ENCODE data around the gene TMOD2.

Gene TMOD2

DNA sequence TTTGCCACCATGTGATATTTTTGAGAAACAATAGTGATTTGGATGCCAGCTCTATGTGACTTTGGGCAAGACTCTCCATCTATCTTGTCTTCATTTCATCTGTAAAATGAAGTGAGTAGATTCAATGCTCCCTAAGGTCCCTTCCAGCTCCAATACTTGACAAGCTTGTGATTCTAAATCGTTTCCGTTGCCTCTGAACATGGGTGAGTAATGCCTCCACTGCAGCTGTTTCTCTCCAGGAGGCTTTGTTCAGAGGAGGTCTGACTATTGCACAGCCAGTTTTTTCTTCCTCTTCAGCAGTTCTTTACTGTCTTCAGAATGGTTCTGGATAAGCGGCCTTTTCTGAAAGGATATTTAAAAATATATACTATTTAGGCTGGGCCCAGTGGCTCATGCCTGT, 63.2 kb downstream of the TMOD2 start:
- no peak for TF ChIP-seq EP300 (IDR thresholded peaks at IDR 0.05; ENCODE audit: borderline replicate concordance)
- TF ChIP-seq YY1 (IDR thresholded peaks at IDR 0.05; ENCODE audit: low read depth): no peak
- TF ChIP-seq TAF1 (IDR thresholded peaks at IDR 0.05; ENCODE audit: low read depth): no peak
- TF ChIP-seq CREB1 (IDR thresholded peaks at IDR 0.05; ENCODE audit: low read depth): no peak
- no peak for TF ChIP-seq ZBTB7A (IDR thresholded peaks at IDR 0.05; ENCODE audit: low read depth)
- TF ChIP-seq, protein P1, sequence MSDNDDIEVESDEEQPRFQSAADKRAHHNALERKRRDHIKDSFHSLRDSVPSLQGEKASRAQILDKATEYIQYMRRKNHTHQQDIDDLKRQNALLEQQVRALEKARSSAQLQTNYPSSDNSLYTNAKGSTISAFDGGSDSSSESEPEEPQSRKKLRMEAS (IDR thresholded peaks at IDR 0.05): no peak
- no peak for TF ChIP-seq FOXM1 (IDR thresholded peaks at IDR 0.05; ENCODE audit: borderline replicate concordance, low read depth)

DNA sequence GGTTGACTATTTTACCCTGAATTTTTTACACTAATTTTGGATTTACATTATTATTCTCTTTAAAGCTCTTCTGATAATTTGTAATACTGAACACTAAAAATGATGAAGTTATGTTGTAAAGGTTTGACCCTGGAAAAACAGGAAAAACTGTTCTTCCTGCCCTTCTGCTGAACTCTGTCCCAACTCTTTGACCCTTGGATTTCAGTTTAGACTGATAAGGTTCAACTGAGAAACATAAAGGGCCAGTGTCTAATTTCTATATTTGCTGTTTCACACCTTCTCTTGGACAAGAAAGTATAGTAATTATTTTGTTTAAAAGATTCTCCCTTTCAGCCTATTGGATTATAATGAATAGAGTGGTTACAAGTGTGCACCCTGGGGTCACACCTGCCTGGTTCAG, 65.2 kb downstream of the TMOD2 start:
- TF ChIP-seq ZBTB7A (IDR thresholded peaks at IDR 0.05; ENCODE audit: low read depth): no peak
- no peak for TF ChIP-seq RAD21 (IDR thresholded peaks at IDR 0.05; ENCODE audit: low read depth)
- TF ChIP-seq CREB1 (IDR thresholded peaks at IDR 0.05; ENCODE audit: low read depth): no peak
- no peak for TF ChIP-seq TAF1 (IDR thresholded peaks at IDR 0.05; ENCODE audit: low read depth)
- no peak for TF ChIP-seq YY1 (IDR thresholded peaks at IDR 0.05; ENCODE audit: low read depth)
- no peak for TF ChIP-seq CEBPB (IDR thresholded peaks at IDR 0.05)
- TF ChIP-seq, protein P2, sequence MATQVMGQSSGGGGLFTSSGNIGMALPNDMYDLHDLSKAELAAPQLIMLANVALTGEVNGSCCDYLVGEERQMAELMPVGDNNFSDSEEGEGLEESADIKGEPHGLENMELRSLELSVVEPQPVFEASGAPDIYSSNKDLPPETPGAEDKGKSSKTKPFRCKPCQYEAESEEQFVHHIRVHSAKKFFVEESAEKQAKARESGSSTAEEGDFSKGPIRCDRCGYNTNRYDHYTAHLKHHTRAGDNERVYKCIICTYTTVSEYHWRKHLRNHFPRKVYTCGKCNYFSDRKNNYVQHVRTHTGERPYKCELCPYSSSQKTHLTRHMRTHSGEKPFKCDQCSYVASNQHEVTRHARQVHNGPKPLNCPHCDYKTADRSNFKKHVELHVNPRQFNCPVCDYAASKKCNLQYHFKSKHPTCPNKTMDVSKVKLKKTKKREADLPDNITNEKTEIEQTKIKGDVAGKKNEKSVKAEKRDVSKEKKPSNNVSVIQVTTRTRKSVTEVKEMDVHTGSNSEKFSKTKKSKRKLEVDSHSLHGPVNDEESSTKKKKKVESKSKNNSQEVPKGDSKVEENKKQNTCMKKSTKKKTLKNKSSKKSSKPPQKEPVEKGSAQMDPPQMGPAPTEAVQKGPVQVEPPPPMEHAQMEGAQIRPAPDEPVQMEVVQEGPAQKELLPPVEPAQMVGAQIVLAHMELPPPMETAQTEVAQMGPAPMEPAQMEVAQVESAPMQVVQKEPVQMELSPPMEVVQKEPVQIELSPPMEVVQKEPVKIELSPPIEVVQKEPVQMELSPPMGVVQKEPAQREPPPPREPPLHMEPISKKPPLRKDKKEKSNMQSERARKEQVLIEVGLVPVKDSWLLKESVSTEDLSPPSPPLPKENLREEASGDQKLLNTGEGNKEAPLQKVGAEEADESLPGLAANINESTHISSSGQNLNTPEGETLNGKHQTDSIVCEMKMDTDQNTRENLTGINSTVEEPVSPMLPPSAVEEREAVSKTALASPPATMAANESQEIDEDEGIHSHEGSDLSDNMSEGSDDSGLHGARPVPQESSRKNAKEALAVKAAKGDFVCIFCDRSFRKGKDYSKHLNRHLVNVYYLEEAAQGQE (IDR thresholded peaks at IDR 0.05; ENCODE audit: low read depth): no peak

DNA sequence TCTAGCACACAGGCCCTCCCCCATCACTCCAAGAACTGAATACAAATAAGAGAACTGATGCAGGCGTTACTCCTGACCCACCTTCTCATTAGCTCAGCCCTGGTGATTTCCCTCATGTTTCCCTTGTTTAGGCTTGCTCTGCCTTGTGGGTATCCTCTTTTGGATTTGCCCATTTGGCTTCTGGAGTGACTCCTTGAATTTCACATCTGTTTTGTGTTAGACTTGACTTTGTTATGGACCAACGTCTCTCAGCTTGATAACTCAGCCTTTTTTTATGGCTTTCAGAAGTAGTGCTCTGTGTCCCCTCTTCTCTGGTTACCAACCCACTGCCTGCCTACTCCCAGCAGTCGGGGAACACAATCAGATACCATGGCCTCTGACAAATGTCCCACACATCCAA, 66.8 kb downstream of the TMOD2 start:
- TF ChIP-seq CEBPB (IDR thresholded peaks at IDR 0.05) (no peak), TCF12 (IDR thresholded peaks at IDR 0.05; ENCODE audit: low read depth) (no peak), EGR1 (IDR thresholded peaks at IDR 0.05) (no peak), TAF1 (IDR thresholded peaks at IDR 0.05; ENCODE audit: low read depth) (no peak), FOXM1 (IDR thresholded peaks at IDR 0.05; ENCODE audit: borderline replicate concordance, low read depth) (no peak), YY1 (IDR thresholded peaks at IDR 0.05; ENCODE audit: low read depth) (no peak), ZBTB7A (IDR thresholded peaks at IDR 0.05; ENCODE audit: low read depth) (no peak), NFIC (IDR thresholded peaks at IDR 0.05) (no peak), RAD21 (IDR thresholded peaks at IDR 0.05; ENCODE audit: low read depth) (no peak), EP300 (IDR thresholded peaks at IDR 0.05; ENCODE audit: borderline replicate concordance) (no peak), CREB1 (IDR thresholded peaks at IDR 0.05; ENCODE audit: low read depth) (no peak), TEAD4 (IDR thresholded peaks at IDR 0.05) (no peak)
- TF ChIP-seq, protein P3, sequence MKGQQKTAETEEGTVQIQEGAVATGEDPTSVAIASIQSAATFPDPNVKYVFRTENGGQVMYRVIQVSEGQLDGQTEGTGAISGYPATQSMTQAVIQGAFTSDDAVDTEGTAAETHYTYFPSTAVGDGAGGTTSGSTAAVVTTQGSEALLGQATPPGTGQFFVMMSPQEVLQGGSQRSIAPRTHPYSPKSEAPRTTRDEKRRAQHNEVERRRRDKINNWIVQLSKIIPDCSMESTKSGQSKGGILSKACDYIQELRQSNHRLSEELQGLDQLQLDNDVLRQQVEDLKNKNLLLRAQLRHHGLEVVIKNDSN (IDR thresholded peaks at IDR 0.05): no peak
- TF ChIP-seq, protein P1 (IDR thresholded peaks at IDR 0.05): no peak
- TF ChIP-seq, protein P2 (IDR thresholded peaks at IDR 0.05; ENCODE audit: low read depth): no peak

DNA sequence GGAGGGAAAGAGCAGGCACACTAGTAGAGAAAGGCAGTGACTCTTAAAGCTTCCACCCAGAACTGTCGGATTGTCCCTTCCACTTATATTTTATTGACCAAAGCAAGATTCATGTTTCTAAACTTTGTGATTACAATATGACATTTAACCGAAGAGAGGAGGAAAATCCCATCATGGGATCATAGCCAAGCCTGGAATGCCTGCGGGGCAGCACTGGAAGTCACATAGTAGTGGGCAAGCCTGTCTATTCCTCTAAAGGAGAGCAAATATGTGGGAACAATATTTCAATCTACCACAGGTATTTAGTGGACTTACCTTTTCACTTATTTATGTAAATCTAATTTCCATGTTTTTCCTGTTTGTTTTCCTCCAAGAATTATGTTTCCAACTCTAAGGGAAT, 74.3 kb downstream of the TMOD2 start:
- no peak for TF ChIP-seq EGR1 (IDR thresholded peaks at IDR 0.05)
- TF ChIP-seq TAF1 (IDR thresholded peaks at IDR 0.05; ENCODE audit: low read depth): no peak
- no peak for TF ChIP-seq TCF12 (IDR thresholded peaks at IDR 0.05; ENCODE audit: low read depth)
- no peak for TF ChIP-seq CEBPB (IDR thresholded peaks at IDR 0.05)
- no peak for TF ChIP-seq YY1 (IDR thresholded peaks at IDR 0.05; ENCODE audit: low read depth)
- TF ChIP-seq FOXM1 (IDR thresholded peaks at IDR 0.05; ENCODE audit: borderline replicate concordance, low read depth): no peak
- no peak for TF ChIP-seq NFIC (IDR thresholded peaks at IDR 0.05)
- TF ChIP-seq TEAD4 (IDR thresholded peaks at IDR 0.05): no peak
- no peak for TF ChIP-seq CREB1 (IDR thresholded peaks at IDR 0.05; ENCODE audit: low read depth)
- TF ChIP-seq, protein P2 (IDR thresholded peaks at IDR 0.05; ENCODE audit: low read depth): no peak
- no peak for TF ChIP-seq ZBTB7A (IDR thresholded peaks at IDR 0.05; ENCODE audit: low read depth)
- TF ChIP-seq RAD21 (IDR thresholded peaks at IDR 0.05; ENCODE audit: low read depth): no peak
- TF ChIP-seq EP300 (IDR thresholded peaks at IDR 0.05; ENCODE audit: borderline replicate concordance): no peak
- TF ChIP-seq, protein P1 (IDR thresholded peaks at IDR 0.05): no peak
- TF ChIP-seq, protein P3 (IDR thresholded peaks at IDR 0.05): no peak

Measured in Ishikawa (cell line).